PC-3 (cell line): Measurements from ENCODE around the gene PSEN2.

Experiments used
- EZH2 ChIP-seq: fragments of 300-600 bp; sonication (generic); IDR thresholded peaks from one replicate; pipeline ENCODE4 v1.6.1; 2017; ENCODE audit warnings: antibody characterized with exemption, mild to moderate bottlenecking, low read length; ENCODE audit not compliant: unreplicated experiment
- EZH2phosphoT487 ChIP-seq: fragments of 300-600 bp; sonication (generic); IDR thresholded peaks from 2 replicates; pipeline ENCODE4 v1.6.1; 2018; ENCODE audit warnings: mild to moderate bottlenecking, antibody characterized with exemption, low read length, borderline replicate concordance
- TF ChIP-seq, protein P1 (sequence below): fragments of 300-600 bp; sonication (generic); conservative IDR thresholded peaks from 2 replicates; pipeline ENCODE4 v1.5.1; 2017; ENCODE audit warnings: antibody characterized with exemption, low read depth, mild to moderate bottlenecking, low read length

DNA sequence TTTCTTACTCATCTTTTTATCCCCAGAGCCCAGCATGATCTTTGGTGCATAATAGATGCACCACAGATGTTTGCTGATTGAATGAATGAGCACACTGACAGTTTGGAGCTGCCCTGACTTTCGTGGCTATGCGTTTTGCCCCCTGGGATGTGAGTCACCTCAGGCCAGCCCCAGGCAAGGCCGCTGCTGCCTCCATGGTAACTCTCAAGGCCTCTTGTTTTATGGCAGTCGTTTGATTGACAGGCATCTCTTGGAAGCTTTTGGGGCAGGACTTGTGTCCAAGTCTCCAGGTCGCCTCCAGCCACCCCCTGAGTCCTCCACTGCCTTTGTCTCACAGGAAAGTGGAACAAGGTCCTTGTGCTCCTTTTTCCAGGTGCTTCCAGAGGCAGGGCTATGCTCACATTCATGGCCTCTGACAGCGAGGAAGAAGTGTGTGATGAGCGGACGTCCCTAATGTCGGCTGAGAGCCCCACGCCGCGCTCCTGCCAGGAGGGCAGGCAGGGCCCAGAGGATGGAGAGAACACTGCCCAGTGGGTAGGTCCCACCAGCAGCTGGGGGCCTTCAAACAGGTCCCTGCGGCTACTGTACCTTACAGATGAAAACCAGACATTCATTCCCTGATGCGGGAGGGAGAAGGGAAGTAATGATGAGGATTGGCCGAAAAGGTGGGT, 11.2 kb downstream of the PSEN2 start:
- TF ChIP-seq EZH2 (no peak), EZH2phosphoT487 (no peak)
- TF ChIP-seq, protein P1, sequence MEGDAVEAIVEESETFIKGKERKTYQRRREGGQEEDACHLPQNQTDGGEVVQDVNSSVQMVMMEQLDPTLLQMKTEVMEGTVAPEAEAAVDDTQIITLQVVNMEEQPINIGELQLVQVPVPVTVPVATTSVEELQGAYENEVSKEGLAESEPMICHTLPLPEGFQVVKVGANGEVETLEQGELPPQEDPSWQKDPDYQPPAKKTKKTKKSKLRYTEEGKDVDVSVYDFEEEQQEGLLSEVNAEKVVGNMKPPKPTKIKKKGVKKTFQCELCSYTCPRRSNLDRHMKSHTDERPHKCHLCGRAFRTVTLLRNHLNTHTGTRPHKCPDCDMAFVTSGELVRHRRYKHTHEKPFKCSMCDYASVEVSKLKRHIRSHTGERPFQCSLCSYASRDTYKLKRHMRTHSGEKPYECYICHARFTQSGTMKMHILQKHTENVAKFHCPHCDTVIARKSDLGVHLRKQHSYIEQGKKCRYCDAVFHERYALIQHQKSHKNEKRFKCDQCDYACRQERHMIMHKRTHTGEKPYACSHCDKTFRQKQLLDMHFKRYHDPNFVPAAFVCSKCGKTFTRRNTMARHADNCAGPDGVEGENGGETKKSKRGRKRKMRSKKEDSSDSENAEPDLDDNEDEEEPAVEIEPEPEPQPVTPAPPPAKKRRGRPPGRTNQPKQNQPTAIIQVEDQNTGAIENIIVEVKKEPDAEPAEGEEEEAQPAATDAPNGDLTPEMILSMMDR: no peak
